HG03159 (cell line): ENCODE data around the gene FRS3.
A peak's percentile ranks its signal among the peaks of the same experiment; 100 is the strongest.

Source experiments
- ATAC-seq: cut with Tn5 transposase; IDR thresholded peaks from one replicate; pipeline ENCODE4 v1.9.1; 2021; ENCODE audit warnings: mild to moderate bottlenecking, moderate library complexity; ENCODE audit not compliant: unreplicated experiment

FRS3 gene

DNA sequence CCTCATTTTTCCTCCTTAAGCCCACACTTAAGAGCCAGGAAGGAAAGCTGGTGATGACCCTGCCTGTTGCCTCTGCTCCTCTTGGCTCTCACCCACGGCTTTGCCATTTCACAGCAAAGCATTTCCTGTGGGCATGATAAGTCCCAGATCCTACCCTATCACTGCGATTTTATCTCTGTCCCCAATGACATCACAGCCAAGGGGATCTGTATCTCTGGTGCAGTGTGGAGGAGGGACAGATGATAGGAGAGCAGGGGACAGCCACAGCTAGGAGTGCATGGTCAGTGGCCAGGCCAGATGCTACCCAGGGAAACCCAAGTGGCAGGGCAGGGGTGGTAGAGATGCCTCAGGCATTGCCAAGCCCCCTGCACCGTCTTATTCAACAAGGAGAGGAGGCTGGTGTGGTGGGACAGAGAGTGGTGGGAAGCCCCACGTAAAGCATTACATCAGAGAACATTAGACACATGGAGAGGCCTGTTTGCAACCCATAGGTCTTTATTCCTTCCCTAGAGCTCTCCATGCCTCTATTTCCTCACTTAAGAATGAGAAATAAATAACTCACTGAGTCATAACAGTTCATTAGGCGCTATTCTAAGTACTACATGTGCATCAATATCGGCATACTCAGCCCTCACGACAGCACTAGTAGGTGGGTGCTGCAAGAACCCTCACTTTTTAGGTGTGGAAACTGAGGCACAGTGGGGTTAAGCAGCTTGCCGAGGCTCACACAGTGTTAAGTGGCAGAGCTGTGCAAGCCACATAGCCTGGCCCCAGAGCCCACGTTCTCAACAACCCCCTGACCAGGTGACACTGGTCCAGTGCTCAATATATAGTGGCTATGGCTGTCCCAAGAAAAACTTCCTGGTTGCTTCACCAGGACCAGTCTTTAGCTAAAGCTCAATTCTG lies 48.9 kb downstream of the FRS3 start:
- ATAC-seq = no peak

DNA sequence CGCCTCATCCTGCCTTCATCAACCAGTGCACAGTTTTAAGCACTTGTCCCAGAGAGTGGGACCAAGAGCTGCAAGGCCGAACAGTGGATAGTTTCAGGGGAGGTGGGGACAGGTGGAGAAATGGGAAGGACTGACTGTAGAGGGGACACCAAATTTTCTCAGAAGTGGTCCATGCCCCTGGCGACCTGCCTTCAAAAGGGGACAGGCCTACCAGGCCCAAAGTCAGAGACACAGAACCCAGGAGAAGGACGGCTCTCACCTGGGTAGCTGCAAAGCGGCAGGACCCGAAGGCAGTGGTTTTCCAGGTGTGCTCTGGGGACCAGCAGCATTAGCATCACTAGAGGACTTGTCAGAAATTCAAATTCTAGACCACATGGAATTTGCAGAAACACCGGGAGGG lies 50.1 kb downstream of the FRS3 start:
- no peak for ATAC-seq

DNA sequence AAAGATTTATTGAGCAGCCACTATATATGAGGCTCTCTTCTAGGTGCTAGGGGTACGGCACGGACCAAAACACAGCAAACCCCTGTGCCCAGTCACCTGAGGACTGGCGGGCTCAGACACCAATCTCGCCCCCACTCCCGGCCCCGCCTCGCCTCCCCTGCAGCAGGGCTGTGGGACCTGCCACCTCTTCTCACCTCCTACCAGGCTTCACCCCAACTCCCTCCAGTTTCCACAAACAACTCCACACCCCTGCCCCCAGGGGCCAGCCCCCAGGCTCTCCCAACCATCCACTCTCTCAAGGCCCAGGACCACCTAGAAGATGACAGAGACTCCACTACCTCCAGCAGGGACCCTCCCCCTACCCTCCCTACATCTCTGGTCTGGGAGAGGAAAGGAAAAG lies 50.7 kb downstream of the FRS3 start:
- ATAC-seq = no peak

DNA sequence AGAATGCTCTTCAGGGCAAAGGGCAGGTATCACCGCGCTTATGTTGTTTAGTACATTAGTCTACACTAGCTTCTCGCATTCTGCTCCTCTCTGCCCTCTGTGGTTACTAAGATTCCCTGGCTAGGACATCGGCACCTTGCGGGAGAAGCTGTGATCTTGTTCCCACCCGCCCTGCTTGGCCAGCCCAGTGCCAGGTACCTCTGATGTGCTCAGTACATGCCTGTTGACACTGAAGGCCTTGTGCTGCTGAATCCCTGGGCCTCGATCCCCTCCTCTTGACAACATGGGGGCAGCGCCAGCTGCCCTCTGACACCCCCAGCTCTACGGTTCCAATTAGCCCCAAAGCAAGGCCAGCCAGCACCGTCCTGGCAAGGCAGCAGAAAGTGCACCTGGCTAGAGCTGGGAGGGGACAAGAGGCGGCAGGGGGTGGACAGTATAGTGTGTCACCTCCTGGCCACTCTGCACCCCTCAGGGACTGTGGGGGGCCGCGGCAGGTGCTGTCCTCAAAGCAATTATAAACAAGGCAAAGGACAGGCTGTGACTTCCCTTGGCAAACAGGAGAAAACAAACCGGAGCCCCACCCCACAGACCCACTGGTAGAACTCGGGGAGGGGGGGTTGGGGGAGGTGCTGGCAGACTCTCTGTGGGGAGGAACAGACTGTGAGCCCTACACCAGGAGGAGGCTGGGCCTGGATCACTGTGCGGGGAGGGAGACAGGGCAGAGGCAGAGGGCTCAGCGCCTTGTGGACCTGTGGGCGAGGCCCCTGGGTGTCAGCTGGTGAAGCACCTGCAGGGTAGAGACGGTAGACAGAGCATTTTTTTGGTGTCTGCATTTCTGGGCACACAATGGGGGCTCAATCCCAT lies 51.4 kb downstream of the FRS3 start:
- no peak for ATAC-seq

DNA sequence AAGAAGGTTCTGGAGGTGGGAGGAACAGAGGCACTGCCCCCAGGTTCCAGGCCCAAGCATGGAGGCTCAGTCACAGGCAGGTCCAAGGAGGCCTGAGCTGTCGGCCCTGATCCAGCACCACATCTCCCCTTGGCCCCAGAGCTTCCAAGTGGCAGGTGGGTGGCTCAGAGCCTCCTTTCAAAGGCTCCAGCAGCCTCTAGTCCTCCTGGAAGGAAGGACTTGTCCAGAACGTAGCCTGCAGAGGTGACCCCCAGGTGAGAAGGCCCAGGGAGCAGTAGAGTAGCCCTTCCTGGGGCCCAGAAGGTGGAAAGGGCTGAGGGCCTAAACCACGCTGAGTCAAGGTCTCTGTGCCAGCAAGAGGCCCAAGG lies 52.0 kb downstream of the FRS3 start:
- no peak for ATAC-seq

DNA sequence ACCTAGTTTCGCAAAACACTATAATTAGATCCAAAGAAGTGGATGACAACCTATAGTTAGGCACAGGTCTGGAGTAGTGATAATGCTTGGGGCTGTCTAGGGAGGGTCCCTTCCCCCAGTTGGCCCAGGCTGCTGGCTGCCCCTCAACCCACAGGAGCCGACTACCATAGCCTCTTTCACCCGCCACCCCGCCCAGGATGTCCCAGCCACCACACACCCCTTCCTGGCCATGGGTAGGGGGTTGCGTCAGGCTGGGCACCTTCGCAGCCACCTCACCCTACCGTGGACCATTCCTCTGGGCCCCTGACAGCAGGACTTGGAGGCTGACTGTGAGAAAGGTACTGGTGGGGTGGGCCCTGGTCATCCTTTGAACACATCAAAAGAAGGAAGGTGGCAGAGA lies 52.8 kb downstream of the FRS3 start:
- no peak for ATAC-seq

DNA sequence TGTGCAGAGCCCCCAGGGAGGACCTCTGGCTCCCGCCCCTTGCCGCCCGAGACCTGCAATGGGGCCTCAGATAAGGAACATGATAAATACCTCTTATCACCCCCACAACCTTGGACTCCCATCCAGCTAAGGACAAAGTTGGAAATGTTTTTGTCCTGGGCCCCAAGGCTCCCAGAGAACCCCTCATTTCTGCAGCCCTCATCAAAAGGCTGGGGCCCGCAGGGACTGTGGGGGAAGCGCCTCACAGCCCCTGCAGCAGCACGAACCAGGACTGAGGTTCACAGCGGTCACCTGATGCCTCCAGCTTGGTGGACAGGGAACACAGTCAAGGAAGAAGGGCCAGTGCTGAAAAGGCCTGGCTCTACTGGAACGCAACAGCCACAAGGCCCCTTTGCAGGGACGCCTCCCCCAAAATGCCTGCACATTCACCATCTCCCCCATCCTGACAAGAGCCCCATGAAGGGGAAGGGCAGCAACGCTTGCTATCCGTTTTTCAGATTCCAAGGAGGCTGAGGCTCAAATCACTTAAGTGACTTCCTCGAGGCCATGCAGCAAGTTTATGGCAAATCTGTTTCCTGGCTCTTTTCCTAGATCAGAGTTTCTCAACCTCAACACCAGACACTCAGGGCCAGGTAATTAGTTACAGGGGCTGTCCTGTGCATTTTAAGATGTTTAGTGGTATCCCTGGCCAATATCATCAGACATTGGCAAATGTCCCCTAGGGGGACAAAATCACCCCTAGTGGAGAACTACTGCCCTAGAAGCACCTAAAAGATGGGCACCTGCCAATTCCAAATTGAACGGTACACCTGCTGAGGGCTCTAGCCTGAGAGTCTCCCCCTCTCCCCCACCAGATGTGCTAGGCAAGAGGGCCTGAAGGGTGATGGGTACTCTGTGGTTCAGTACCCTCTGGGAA lies 54.9 kb downstream of the FRS3 start:
- no peak for ATAC-seq

DNA sequence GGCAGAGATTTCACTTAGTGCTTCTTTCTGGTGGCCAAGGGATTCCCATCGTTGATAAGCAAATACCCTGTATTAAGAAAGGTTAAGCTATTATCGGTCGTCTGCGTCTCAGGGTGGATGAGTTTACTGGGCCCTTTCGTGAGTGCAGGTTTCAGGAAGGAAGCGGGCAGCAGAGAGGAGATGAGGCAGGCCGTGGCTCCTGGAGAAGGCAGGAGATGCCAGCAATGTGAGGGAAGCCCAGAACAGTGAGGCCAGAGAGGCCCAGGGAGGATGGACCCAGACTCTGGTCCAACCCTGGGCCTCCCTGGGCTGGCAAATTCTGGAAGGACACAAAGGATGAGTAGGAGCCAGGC lies 55.5 kb downstream of the FRS3 start:
- no peak for ATAC-seq

DNA sequence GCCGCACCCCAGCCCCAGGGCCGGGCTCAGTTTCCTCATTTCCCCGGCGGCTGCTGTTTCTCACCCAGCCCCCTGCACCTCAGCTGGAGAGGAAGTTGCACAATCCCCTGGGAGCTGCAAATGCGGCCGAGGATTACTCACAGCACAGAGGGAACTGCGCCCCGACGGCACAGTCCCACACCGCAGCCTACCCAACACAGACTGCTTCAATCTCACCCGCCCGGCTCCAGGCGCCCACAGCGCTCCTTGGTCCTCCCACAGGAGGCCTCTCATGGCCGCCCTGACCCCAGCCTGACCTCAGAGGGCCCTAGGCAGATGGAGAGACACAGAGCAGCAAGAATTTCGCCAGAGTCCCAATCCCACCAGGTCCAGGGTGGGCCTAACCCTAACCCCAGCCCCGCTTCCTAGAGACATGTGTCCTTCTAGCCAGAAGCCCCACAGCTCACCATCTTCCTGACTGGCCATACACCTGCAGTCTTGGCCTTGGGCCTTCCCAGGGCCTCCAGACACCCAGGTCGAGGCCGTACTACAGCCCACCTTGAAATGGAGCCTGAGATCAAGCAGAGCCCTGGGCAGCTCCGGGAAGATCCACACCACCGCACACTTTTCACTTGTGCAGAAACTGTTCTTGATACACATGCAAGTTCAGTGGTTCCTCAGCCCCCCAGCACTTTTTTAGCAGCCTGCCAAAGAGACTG lies 56.0 kb downstream of the FRS3 start:
- peak; percentile 74 for ATAC-seq

DNA sequence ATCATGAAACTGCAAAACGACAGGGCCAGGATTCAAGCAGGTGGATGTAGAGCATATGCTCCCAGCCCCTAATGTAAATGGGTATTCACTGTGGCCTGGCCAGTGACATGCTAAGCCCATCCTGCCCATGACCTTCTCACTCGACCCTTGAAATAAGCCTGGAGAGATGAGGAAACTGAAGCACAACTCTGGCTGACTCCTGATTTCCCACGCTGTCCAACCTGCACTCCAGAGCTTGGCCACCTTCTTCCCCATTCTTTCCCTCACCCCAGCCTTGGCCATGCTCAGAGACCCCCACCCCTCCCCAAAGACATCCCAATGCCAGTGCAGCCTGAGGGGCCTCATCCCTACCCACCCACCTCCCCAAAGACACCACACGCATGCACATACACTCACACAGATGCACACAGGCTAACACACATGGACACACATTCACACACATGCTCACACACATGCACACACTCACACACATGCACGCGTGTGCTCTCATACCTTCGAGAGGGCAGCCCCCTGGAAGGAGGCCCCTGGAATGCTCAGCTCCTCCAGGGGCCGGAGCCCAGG lies 56.7 kb downstream of the FRS3 start:
- no peak for ATAC-seq

DNA sequence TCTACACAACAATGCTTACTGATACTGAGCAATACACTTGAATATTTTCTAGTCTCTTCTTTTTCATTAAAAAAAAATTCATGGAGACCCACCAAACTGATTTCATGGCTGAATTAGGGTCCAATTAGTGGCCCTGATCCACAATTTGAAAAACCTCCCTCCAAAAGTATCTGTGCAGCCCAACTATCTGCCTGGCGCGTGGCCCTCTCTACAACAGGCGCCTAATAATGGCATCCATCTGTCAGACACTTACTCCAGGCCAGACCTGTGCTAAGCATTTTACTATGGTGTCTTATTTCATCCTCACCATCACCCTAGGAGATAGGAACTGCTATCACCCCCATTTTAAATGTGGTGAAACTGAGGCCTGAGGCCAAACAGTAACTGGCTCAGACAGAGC lies 58.3 kb downstream of the FRS3 start:
- no peak for ATAC-seq

DNA sequence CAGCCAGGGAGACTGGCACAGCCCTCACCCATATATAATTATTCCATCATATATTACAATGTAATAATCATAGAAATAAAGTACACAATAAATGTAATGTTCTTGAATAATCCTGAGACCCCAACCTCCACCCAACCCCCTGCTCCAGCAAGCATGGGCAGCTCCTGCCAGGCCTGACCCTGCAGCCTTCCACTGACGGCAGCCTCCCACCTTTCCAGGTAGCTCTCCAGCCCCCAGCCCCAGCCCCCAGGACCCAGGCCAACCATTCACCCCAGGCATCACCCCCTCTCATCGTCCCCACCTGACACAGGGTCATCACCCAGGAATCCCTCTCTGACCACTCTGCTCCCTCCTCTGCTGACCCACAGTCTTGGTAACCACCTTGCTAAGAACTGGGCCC lies 58.9 kb downstream of the FRS3 start:
- no peak for ATAC-seq

DNA sequence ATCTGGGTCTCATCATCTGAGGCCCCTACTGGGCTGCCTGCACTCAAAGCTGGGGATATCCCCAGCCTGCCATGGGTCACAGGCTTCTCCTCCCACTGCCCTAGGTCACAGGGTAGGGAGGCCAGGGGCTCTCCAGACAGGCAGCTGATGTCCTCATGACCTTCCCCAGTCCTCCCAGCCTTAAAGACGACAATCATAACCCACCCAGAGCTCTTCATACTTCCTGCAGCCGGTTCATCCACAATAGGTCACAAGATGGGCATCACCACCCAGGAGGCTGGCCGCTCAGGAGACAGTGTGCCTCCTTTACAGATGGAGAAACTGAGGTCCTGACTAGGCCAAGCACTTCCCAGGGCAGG lies 59.5 kb downstream of the FRS3 start:
- no peak for ATAC-seq
